GM21390 (cell line): ENCODE measurements around the gene NAA38.

Source experiments
- ATAC-seq: cut with Tn5 transposase; IDR thresholded peaks from one replicate; pipeline ENCODE4 v1.9.1; 2021; ENCODE audit not compliant: unreplicated experiment

The NAA38 gene, protein sequence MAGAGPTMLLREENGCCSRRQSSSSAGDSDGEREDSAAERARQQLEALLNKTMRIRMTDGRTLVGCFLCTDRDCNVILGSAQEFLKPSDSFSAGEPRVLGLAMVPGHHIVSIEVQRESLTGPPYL

DNA sequence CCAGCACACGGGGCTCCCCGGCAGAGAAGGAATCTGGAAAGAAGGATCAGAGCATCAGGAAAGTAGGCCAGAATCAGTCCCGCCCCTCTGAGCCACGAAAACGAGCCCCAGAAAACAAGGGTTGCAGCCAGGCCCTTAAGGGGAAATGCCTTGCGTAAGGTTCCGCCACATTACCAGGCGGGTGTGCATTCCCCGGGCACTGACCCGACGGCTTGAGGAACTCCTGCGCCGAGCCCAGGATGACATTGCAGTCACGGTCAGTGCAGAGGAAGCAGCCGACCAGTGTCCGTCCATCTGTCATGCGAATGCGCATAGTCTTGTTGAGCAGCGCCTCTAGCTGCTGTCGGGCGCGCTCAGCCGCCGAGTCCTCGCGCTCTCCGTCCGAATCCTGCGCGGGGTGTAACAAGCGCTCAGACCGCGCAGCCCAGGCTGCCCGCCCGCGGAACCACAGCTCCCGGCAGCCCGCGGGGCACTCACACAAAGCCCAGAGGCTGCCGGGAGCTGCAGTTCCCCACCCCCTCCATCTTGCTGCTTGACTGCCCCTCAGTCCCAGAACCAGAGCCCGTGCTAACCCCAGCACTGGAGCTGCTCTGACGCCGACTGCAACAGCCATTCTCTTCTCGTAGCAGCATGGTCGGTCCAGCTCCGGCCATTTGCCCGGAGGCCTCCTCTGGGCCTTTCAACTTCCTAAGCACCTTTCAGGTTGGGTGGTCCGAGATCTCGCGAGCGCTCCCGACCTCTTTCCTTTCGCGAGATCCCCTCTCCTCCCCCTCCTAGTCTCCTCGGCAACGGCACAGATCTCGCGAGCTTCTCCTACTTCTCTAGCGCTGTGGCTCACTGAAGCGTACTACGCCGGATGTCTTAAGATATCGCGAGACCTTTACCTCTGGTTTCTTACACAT, at the start of gene NAA38:
TSS of gene NAA38 (minus strand) at position 749 of the 902 bp plus-strand sequence. CDS start at position 653, 96 bp downstream.
- ATAC-seq: peak; percentile 76

DNA sequence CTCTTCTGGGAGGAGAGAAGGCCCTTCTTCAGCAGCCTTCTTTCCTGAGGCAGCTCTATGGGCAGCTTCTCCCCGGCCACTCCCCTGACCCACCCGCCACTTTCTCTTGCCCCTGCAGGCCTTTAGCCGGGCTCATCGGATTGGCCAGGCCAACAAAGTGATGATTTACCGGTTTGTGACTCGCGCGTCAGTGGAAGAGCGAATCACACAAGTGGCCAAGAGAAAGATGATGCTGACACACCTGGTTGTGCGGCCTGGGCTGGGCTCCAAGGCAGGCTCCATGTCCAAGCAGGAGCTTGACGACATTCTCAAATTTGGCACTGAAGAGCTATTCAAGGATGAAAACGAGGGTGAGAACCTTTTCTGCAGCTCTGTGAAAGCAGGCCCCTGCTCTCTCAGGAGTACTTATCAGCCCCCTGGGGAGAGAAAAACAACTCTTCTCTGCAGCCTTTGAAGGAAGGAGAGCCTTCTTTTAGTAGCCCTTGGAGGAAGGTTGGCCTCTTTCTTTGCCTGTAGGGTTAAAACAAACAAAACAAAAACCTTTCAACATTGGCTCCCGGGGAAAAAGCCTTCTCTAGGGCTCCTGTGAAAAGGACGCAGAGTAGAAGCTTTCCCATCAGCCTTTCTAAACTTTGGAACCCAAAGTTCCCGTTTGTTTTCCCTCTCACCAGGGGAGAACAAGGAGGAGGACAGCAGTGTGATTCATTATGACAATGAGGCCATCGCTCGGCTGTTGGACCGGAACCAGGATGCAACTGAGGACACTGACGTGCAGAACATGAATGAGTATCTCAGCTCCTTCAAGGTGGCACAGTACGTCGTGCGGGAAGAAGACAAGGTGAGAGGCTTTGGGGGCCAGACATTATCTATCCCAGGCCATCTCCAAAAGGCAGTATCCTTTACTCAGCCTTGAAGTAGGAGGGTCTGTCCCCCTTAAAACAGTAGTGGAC, 46.1 kb upstream of the NAA38 start:
- no peak for ATAC-seq

DNA sequence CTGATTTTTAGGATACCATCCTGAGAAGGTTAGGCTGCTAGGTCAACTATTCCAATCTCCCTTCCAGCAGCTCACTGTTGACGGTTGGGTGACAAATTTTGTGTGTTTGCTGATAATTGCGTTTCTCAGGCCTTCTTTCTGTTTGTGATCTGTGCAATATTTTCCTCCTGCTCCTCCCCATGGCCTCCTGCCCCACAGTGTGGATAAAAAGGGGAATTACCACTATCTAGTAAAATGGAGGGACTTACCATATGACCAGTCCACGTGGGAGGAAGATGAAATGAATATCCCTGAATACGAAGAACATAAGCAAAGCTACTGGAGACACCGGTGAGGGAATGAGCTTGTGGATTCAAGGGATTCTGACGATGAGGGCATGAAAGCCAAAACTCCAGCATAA, 40.4 kb upstream of the NAA38 start:
- no peak for ATAC-seq

DNA sequence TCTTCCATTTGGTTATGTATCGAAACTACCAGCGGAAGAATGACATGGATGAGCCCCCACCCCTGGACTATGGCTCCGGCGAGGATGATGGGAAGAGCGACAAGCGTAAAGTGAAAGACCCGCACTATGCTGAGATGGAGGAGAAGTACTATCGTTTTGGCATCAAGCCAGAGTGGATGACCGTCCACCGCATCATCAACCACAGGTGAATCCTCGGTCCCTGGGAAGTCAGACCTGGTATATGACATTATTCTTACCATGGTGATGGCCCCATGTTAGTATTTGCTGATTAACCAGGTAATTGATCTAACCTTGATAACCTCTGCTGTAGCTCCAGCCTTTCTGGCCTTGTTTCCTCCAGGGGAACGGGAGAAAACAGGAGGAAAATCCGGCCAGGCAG, 39.7 kb upstream of the NAA38 start:
- ATAC-seq: no peak

DNA sequence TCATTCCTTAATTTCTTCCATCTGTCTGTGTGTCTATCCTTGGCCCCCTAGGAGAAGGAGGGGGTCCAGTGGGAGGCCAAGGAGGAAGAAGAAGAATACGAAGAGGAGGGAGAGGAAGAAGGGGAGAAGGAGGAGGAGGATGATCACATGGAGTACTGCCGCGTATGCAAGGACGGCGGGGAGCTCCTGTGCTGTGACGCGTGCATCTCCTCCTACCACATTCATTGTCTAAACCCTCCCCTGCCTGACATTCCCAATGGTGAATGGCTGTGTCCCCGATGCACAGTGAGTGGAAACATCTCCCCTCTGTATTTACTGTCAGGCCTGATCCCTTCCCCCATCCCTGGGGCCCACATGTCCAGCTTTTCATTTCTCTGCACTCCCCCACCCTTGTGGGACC, 37.5 kb upstream of the NAA38 start:
- ATAC-seq: no peak

DNA sequence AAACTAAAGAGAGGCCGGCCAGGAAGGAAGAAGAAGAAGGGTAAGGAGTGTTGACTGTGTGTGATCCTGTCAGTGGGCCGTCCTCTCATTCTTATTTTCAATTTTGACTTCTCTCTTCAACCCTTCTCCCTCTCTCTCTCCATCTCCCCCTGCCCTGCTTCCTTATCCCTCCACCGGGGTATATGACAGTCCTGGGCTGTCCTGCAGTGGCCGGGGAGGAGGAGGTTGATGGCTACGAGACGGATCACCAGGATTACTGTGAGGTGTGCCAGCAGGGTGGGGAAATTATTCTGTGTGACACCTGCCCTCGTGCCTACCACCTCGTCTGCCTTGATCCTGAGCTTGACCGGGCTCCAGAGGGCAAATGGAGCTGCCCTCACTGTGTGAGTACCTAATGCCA, 36.9 kb upstream of the NAA38 start:
- no peak for ATAC-seq

DNA sequence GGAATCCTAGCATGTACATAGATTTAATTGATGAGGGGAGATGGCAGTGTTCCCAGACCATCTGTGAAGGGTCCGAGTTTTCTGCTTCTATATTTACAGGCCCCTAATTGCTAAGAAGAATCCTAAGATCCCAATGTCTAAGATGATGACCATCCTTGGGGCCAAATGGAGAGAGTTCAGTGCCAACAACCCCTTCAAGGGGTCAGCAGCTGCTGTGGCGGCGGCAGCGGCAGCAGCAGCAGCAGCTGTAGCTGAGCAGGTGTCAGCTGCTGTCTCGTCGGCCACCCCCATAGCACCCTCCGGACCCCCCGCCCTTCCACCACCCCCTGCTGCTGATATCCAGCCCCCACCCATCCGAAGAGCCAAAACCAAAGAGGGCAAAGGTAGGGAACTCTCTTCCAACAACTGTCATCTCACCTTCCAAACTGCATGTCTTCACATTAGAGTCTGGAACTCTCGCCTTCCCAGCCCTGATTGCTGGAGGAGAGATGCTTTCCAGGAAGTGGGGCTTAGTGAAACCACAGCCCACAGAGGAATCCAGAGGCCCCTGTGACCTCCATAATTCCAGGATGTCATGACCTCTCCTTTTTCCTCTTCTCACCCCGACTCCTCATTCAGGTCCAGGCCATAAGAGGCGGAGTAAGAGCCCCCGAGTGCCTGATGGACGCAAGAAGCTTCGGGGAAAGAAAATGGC, 36.0 kb upstream of the NAA38 start:
- no peak for ATAC-seq

DNA sequence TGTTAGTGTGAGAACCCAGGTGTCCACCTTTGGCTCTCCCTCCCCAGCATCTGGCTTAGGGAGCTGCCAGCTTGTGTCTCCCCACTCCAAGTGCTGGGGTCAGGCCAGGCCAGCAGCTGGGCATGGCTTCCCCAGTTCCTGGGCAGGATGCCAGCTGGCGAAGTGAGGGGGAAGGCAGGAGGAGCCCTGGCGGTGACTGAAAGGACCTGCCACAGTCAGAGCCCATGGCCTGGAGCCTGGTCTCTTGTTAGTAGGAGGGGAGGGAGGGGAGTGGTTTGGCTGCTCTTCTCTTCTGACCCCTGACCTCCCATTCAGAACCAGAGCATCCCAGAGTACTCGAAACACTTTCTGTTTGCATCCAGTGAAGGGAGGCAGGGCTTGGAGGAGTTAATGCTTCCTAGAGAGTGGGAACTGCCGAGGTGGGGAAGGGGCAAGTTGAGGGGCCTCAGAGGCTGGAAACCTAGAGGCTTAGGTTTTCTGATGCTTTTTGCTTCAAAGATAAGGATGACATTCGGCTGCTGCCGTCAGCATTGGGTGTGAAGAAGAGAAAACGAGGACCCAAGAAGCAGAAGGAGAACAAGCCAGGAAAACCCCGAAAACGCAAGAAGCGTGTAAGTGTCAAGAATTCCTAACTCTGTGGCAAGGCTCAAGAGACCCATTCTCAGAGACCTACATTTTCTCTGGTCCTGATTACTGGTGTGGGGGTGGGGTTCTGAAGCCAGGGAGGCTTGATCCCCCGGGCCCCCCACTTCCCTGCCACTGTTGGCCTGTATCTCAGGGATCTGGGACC, 32.0 kb upstream of the NAA38 start:
- no peak for ATAC-seq

DNA sequence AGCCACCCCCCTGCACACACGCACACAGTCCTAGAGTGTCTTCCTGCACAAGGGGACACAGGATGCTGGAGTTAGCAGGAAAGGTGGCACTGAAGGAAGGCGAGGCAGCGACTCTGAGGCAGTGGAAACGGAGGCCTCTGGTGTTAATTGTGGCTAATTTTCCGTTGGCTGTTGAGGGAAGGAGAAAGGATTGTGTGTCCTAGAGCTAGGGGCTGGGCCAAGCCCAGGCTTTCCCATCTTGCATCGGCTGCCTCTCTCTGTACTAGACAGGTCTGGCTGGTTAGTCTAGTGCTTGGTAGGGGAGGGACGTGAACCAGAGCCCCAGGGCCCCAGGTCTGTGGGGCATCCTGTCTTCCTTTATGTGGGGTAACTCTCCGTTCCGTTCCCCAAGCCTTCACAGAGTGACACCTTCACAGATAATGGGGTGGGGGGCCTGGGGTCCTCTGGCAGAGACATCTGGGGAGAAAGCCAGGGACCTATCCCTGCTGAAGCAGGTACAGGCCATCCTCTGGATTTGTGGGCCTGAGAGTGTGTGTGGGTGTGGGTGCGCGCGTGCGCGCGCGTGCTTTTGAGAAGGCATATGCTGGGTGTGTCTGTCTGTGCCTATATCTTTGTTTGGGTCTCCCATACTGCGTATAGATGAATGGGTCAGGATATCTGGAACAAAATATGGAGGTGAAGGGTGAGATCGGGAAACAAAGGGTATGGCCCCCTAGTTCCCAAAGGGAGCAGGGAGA, 31.0 kb upstream of the NAA38 start, which contains the start of gene CHD3:
TSS of gene CHD3 (plus strand) at position 606 of the 737 bp plus-strand sequence. CDS start 212 bp downstream, outside the sequence.
- ATAC-seq: no peak

DNA sequence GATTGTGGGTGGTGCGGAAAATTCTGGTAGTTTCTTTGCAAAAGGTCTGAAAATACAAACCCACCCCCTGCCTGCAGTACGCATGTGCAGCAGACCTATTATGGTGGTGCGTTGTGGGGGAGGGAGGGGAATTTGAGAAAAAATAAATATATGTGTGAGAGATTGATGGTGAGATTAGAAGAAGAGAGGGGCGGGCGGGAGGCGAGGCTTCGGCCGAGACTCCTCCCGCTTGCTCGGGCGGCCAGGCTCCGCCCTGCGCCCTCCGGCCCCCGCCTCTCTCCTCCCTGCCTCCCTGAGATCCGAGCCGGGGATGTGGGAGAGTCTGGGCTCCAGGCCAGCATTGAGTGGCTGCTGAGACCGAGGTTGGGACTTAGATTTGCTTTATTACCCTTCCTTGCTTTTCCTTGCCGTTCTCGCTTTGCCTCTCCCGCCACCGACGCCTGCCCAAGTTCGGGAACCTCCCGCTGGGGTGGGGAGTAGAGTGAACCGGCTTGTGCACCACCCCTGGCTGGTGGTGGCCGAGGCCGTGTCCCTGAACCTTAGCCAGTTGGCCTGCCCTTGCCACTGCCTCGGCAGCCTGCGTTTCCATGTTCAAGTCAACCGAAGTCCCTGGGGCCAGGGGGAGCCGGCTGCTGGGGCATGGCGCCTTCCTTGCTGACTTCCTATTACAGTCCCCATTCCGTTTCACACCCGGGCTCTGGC, 30.3 kb upstream of the NAA38 start:
- peak; percentile 65 for ATAC-seq

DNA sequence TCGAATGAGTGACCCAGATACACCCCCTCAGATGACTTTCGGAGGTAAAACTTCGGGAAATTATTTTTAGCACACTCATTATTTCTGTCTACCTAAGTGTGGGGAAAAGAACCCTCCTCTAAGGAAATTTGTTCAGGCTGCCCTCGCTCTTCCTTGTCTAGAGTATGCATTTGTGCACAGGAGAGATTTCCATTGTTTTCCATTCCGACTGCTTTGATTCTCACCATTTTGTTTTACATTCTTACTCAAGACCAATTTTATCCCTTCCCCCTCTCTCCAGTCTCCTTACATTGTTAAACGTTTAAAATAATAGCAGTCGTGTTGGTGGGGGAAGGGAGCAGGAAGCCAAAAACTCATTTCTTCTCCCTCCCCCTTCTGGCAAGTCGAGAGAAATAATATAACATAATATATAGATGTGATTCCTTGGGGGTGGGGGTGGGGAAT, 29.7 kb upstream of the NAA38 start:
- no peak for ATAC-seq

DNA sequence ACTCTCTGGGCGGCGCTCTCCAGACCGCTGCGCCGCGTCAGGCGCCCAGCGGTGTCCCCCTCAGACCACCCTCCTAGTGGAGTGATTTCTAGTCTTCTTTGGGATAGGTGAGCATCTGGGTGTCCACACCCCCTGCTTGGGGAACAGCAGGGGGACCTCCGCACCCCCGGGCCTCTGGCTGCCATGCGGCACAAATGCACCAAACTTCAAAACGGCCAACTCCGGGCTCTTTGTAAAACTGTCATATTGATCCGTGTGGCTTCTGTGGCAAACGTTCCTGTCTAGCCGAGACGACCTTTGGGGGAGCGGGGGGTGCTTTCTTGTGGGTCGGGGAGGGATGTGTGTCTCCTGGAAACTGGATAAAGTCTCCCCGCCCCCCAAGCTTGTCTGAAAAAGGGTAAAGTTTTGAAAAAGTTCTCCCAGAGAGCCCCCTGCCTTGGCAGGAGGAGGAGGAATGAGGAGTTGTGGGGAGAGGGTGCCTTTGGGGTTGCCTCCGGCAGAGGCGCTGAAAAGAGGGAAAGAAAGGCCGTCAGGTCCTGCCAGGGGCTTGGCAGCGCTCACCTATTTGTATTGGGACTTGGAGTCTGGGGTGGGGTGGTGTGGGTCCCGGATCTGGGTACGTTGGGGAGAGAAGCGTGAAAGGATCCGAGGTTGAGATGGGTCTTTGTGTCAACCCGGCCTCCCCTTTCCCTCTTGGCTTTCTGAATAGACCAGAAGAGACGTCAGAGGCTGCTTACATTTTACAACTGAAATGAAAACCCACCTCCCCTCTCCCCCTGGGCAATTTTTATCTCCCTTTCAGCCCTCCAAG, 29.1 kb upstream of the NAA38 start:
- ATAC-seq: no peak

DNA sequence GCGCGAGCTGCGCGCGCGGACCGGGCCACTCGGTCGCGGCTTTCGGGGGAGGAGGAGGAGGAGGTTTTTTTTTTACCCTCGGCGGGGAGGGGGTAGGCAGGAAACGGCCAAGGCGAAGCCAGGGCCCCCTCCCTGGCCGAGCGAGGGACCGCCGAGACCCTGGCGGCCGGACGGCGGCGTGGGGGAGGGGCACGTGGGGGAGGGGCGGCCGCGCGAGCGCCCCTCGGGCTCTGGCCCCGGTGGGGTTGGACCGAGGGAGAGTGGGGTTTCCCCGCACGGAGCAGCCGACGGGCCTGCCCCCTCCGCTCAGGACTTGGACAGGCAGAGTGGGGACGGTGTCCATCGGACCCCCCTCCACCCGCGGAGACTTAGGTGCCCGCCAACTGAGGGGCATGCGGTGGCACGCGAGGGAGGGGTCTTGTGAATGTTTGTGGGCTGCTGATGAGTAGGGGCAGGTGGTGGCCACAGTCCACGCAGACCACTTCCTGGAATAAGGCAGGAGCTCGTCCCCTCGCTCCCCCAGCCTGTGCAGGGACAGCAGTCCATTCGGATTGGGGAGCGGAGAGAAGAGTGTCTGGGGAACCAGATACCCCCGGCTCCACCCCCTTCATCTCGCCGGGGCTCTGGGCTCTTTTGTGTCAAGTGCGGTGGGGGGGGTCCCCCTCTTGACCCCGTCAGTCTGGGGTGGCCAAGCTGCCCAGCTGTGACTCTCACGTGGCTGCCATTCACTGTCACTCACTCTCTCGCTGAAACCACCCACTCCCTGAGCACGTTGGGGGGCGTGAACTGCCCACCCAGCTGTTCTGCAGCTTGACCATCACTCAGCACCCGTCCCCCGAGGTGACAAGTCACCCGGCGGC, 28.2 kb upstream of the NAA38 start:
- no peak for ATAC-seq

DNA sequence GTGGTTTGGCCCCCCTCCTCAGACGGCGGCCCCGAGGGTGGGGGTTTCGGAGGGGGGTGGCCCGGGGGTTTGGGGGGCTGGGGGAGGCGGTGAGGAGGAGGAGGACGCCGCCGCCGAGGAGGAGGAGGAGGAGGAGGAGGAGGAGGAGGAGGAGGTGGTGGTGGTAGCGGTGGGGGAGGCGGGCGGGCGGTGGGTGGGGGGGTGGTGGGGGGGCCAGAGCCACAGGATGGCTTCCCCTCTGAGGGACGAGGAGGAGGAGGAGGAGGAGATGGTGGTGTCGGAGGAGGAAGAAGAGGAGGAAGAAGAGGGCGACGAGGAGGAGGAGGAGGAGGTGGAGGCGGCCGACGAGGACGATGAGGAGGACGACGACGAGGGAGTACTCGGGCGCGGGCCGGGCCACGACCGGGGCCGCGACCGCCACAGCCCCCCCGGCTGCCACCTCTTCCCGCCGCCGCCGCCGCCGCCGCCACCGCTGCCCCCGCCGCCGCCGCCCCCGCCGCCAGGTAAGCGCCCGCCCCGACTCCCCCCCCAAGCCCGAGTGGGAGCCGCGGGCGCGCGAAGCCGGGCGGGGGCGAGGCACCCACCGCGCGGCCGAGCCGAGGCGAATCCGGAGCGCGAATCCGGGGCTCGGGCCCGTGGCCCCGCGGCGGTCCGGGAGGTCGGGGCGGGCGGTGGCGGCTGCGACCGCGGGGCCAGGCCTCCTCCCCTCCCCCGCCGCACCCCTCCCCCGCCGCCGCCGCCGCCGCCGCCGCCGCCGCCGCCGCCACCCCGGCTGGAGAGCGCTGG, 27.4 kb upstream of the NAA38 start:
- no peak for ATAC-seq

DNA sequence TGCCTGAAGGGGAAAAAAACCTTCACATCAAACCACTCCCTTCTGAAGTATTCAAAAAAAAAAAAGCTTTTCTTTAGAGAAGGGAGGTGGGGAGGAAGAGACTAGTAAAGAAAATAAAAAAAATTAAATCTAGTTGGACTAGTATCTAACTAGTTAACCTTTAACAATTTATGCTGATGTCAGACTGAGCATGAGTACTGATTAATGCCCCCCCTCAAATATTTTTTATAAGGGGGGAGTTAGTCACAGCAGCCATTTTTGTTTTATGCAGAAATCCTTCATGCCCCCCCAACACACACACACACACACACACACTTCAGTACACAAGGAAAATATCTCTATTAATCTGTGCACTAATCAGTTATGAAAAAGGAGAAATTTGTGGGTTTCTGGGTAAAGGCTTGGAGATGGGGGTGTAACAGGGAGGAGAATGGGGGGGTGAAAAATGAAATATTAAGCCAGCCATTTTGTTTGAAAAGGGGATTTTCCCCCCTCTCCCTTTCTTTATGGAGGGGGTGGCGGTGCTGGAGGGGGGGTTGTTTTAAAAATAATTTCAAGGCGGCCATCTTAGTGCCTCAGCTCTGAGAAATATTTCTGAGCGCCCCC, 26.5 kb upstream of the NAA38 start:
- ATAC-seq: no peak

DNA sequence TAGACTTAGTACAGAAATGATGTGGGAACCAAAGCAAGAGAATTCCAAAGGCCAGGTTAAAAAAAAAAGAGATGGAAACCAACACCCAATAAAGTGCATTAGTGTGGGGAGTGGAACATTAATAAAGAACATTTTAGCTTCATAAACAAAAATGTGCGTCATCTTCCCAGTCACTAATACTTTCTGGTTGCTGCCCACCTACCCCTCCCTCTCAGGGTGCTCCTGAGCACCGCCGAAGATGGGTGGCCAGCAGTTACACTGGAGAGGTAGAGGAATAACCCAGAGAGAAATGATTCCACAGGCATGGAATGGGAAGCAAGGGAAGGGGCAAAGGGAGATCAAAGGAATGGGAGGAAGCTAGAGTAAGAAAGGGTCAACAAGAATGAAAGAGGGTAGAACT, 25.3 kb upstream of the NAA38 start:
- no peak for ATAC-seq
